ENCODE data around the gene EPHB1.

Gene EPHB1

DNA sequence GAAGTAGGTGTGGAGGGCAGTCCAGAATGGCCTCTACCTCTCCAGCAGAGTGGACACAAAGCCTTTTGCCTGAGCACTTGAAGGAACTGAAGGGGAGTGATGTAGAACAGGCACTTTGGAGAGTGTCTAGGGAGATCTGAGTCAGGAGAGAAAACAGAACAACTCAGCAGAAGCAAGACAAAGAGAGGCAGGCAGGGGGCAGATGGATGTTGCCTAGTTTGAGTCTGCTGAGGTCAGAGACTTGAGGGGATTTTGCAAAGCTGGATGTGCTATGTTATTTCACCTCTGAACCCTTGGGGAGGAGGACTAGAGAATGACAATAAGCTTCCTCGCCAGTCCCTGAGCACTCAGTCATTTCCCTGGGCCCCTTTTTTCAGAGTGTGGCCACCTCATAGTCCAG lies 366.4 kb downstream of the EPHB1 start:
- no peak for DNase-seq (ENCODE audit: low spot score)

- no peak for DNase-seq (ENCODE audit: low spot score)
Measured at GRCh38 chr3:135163701-135164100, 368.6 kb downstream of the EPHB1 start.

GRCh38 chr3:135165260-135165659 lies 370.2 kb downstream of the EPHB1 start:
- no peak for DNase-seq (ENCODE audit: low spot score)

GRCh38 chr3:135166266-135166825 lies 371.3 kb downstream of the EPHB1 start:
- DNase-seq (ENCODE audit: low spot score): no peak

DNA sequence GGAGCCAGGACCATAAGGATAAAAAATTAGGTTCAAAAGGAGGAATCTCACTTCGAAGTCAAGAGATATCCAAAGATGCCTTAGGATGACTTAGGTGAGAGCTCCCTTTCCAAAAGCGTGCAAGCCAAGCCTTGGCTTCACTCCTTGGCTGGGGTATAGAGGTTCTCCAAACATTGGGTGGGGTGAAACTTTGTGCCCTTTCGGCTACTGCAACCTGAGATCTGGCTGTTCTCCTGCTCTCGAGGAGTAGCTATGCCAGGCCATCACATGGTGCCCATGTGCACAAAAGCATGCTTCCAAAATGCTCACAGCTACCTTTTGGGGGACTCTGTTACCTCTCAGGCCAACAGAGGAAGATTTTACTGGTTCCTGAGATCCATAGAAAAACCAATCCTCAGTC lies 373.8 kb downstream of the EPHB1 start:
- no peak for DNase-seq (ENCODE audit: low spot score)

GRCh38 chr3:135169651-135170050 lies 374.6 kb downstream of the EPHB1 start:
- no peak for DNase-seq (ENCODE audit: low spot score)

- no peak for DNase-seq (ENCODE audit: low spot score)
Measured at GRCh38 chr3:135170732-135171131, 375.7 kb downstream of the EPHB1 start.

GRCh38 chr3:135172191-135172869 lies 377.3 kb downstream of the EPHB1 start:
- DNase-seq (ENCODE audit: low spot score): no peak

GRCh38 chr3:135175728-135176277 lies 380.7 kb downstream of the EPHB1 start:
- no peak for DNase-seq (ENCODE audit: low spot score)

DNA sequence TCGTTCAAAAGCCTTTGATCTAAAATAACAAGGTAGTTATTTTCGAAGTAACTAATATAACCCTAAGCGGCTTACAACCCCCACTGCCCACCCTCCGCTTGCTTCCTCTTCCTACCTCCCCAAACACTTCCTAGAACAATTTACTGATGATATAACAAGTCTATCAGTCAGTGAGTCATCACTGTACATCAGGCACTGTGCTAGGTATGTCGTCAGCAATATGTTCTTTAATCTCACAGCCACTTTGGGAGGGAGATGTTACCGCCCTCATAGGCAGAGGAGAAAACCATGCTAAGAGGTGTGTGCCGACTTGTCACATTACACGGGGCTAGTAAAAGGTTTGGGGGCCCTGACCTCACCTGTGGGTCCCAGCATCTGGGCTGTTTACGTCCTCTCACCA lies 381.8 kb downstream of the EPHB1 start:
- DNase-seq (ENCODE audit: low spot score): no peak

DNA sequence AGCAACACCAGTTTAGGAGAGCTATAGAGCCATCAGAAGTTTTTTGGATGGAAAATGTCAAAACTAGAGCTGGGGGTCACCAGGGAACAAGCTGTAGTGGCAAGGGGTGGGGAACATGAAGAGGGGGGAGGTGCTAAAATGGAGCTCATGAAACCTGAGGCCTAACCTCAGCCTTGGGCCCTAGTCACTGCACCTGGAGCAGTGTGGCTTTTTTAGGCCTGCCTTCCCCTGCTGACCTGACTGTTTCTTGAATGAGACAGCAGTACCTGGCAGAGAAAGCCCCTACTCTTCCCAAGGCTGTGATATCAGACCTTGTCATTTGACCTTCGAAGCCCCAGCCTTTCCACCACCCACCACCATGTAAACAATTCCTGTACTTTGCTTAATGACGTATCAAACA lies 383.5 kb downstream of the EPHB1 start:
- no peak for DNase-seq (ENCODE audit: low spot score)

DNA sequence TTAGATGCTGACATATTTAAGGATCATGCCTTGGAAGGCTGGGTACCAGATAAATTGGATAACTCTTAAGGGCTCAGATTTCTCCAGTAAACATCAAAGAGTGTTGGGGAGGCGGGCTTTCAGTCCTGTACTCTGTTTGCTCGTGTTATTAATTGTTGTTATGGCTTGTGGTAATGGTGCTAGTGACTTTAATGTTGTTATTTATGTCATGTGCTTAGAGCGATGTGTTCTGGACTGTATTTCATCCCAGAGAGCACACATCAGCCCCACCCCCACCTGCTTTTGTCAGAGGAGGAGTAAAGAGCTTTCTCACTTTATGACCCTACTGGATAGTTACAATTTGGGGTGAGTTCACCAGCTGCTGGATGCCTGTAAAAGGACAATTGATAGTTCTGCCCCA lies 386.3 kb downstream of the EPHB1 start:
- no peak for DNase-seq (ENCODE audit: low spot score)

DNA sequence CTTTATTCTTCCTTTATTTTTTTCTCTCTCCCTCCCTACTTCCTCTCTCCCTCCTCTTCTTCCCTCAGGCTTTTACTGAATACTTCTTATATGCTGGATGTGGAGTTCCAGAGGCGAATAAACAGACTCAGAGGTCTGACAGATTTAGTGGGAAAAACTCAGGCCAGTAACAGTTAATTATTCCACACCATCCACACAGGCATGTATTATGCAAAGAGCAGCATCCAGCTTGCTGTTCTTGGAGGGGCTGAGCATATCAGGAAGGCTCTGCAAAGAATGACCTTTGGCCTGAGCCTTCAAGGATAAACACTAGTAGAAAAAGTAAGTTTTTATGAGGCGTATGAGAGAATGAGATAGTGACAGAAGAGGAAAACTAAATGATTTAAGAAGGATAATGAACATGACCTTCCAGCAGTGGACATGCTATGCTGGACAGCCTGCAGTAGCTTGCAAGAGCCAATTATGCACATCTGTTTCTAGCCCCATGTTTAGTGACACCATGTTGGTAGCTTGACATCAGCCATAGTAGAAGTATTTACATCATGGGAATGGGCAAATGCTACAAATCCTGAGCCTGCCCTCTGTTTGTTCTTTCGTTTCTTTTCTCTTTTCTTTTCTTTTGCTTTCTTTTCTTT lies 387.4 kb downstream of the EPHB1 start:
- no peak for DNase-seq (ENCODE audit: low spot score)

DNA sequence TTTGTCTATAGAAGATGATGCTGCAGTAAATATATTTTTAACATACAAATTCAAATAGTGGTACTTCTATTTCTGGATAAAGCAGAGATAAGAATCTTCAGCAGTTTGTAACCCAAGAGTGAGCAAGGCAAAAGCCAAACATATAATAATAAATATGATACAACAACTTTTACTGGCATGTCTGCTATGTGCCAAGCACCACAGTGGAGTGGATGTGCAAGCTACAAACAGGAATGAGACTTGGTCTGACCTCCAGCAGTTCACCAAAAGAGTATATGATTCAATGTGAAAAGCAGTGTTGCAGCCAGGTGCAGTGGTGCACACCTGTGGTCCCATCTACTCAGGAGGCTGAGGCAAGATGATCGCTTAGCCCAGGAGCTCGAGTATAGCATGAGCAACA lies 395.6 kb downstream of the EPHB1 start:
- DNase-seq (ENCODE audit: low spot score): no peak

DNA sequence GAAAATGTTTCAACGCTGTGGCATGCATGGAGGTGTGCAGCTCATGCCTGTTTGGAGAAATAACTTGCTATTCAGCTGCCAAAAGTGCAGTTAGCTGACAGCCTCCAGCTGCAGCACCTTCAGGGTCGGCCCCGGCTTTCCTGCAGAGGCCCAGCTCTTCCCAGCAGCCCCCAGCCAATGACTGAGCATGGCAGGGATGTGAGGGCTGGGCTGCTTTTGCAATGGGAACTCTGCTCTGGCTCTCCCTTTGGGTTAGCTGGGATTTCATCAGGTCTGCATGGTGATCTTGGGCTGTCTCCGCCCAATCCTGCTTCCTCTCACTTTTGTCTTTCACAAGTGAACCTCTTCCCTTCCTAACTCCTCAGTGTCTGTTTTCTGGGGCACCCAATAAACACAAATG lies 396.6 kb downstream of the EPHB1 start:
- DNase-seq (ENCODE audit: low spot score): no peak

DNA sequence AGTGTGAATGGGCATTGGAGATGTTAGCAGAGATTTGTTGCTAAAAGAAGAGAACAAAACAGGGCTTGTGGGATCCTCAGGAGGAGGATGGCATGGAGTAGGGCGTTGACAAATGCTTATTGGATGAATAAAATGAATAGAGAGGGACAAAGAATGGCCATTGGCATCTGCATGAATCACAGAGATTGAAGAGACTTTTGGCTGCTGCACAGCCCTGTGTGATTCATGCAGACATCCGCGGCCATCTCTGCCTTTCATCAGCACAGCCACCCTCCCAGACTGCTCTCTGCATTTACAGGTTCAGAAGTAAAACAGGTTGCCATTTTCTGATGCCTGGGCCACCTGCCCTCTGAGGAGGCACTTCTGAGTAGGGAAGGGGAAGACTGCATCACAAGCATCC lies 397.9 kb downstream of the EPHB1 start:
- DNase-seq (ENCODE audit: low spot score): no peak

GRCh38 chr3:135197246-135197645 lies 402.2 kb downstream of the EPHB1 start:
- DNase-seq (ENCODE audit: low spot score): no peak

- DNase-seq (ENCODE audit: low spot score): no peak
Measured at GRCh38 chr3:135197856-135198255, 402.8 kb downstream of the EPHB1 start.

DNA sequence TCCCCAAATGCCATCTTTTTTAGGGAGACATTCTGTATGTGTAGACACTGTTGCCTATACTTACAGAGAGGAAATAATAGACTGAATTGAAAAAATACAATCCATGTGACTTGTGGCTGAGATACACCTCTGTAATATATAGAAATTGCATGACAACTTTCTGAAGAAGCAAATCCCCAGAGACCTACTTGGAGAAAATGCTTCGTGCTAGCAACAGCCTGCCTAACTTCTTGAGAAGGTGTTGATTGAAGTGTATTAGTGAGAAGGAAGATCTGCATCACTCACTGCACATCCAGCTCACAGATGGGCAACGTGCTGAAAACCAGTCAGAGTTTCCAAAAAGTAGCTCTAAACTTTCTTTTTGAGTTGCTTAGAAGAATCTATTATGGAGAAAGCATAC lies 404.1 kb downstream of the EPHB1 start:
- no peak for DNase-seq (ENCODE audit: low spot score)

GRCh38 chr3:135203026-135203425 lies 408.0 kb downstream of the EPHB1 start:
- DNase-seq (ENCODE audit: low spot score): no peak

DNA sequence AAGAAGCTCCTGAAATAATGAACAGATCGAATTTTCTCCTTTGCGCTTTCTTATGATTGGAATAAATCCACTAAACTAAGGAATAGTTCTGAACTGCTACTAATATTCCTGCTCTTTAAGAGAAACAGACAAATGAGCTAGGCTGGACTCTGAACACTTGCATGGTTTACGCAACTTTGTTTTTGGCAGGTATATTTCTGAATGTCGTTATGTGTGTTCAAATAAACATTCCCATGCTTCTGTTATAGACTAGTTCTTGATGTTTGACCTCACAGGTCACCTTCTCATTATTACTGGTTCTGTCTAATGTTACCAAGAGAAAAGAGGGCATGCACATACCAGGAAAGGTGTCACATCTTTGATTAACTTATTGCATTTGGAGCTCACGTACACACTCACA lies 418.2 kb downstream of the EPHB1 start:
- no peak for DNase-seq (ENCODE audit: low spot score)

DNA sequence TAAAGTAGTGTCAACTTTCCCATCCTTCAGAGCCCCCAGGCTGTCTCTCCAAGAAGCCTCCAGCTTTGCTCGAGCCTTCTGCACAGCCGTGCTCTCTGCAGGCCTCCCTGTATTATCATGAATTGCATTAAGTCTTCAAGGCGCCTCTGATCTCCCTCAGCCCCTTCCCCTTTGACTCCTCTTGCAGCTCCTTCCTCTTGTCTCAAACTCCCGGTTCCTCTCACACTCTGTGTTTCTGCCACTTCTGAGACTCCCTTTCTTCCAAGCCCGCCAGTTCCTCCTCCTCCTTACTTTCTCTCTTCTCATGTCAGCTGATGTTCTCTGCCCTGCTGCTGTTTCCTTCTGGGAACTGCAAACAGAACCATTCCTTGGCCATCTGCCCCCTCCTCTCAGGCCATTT lies 418.8 kb downstream of the EPHB1 start:
- no peak for DNase-seq (ENCODE audit: low spot score)

GRCh38 chr3:135214400-135214799 lies 419.3 kb downstream of the EPHB1 start:
- no peak for DNase-seq (ENCODE audit: low spot score)

DNA sequence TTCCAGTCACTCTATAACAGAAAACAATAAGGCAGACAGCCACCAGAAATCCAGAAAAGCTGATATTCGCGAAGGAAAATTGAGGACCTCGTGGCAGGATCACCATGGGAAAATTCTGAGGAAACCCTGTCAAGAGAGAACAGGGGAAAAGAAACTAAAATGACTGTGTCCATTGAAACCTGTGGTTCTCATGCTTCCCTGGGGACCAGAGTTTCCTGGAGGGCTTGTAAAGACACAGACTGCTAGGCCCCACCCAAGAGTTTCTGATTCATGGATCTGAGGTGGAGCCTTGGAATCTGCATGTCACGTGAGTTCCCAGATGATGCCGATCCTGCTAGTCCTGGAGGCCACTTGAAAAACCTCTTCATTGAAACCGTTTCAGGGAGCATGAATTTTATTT lies 420.5 kb downstream of the EPHB1 start:
- DNase-seq (ENCODE audit: low spot score): no peak
